Activated B cell treated with CpG ODN at 0.5 μM for 24 hours (primary cell): ENCODE measurements around the gene GALNT2. TPM values are rescaled to one million over a fixed set of nuclear protein-coding genes. Genes with fewer than 3 reads are reported as not detected.

Source experiments
- ATAC-seq: fragments of 200-7000 bp; cut with Tn5 transposase; one replicate; pipeline ENCODE4 v1.10.0; 2021; ENCODE audit warnings: low read depth, mild to moderate bottlenecking, moderate library complexity
- CTCF ChIA-PET: fragments of 350-600 bp; sonication (Branson Sonifier 250); formaldehyde crosslinking; loops from one replicate; lab custom pipeline; 2021; ENCODE audit warnings: antibody characterized with exemption; lab: Charles Lee
- POLR2A ChIA-PET: fragments of 350-600 bp; sonication (Branson Sonifier 250); formaldehyde crosslinking; loops from one replicate; lab custom pipeline; 2021; ENCODE audit warnings: antibody characterized with exemption; lab: Charles Lee
- DNase-seq: peaks from one replicate; pipeline ENCODE4 v3.0.0; 2022
- H3K27ac Mint-ChIP-seq: one replicate; pipeline ENCODE4 v1.8.0; 2020; ENCODE audit warnings: mixed read lengths
- H3K27me3 Mint-ChIP-seq: one replicate; pipeline ENCODE4 v1.8.0; 2021; ENCODE audit warnings: mixed read lengths
- H3K36me3 Mint-ChIP-seq: one replicate; pipeline ENCODE4 v1.8.0; 2021; ENCODE audit warnings: low read depth, mixed read lengths
- H3K4me1 Mint-ChIP-seq: one replicate; pipeline ENCODE4 v1.8.0; 2021; ENCODE audit warnings: mixed read lengths
- H3K4me3 Mint-ChIP-seq: one replicate; pipeline ENCODE4 v1.8.0; 2020; ENCODE audit warnings: mild to moderate bottlenecking, mixed read lengths
- H3K9me3 Mint-ChIP-seq: one replicate; pipeline ENCODE4 v1.8.0; 2020; ENCODE audit warnings: mixed read lengths
- intact Hi-C: fragments of 100-400 bp; cut with micrococcal nuclease; formaldehyde crosslinking; loops from one replicate; pipeline ENCODE4 v1.15.1; 2024
- total RNA-seq: library from RNA; stranded (reverse); gene quantifications from 2 replicates; pipeline ENCODE4 v1.2.3, GENCODE V29; 2022
- TF ChIP-seq, protein P1 (sequence below): fragments of 200-600 bp; IDR thresholded peaks from one replicate; pipeline ENCODE4 v1.8.0; 2022; ENCODE audit warnings: antibody characterized with exemption, mild to moderate bottlenecking

GALNT2 gene
- total RNA-seq, 1 donor from 2014 or later = 108 TPM

DNA sequence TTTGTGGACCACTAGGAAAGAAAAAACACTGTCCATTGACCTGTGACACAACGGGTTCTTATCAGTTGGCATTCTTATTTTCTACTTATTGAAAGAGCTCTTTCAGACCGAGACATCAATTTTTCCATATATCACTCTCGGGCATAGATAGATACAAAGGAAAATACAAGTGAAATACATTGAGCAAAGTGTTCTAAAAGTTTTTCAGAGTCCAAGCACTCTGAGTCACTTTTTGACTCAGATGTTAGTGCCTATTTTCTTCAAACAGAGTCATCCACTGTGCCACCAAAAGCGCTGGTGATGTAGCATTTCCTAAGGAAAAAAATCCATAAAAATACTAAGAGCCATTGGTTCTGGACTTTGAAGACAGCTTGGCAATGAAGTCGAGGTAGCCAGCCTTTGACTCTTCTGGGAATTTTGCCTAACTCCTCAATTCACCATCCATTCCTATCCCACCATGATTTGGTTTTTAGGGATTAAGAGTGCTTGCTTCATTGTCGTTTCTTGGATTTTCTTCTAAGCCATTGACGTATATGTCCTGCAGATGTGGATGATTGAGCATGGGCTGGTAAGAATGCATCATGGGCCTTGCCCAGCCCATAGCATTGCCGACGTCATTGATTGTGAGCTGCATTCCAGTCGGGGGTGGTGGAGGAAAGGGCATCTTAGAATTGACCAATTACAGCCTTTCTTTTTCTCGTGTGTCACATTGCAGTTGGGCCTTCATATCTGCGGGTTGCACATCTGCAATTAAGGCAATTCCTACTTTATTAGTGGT is 10.6 kb downstream of the GALNT2 start:
- Mint-ChIP-seq H3K27ac (peak overlapping the region; percentile 21), H3K4me3 (no peak overlapping the region), H3K9me3 (peaks cover 2% of the 10 kb centered on the region), H3K27me3 (no peaks in the 10 kb centered on the region), H3K36me3 (peaks cover 59% of the 10 kb centered on the region), H3K4me1 (peaks cover 48% of the 10 kb centered on the region)
- no peak for ATAC-seq
- DNase-seq = no peak
- intact Hi-C loops = no loop called here
- TF ChIP-seq, protein P1, sequence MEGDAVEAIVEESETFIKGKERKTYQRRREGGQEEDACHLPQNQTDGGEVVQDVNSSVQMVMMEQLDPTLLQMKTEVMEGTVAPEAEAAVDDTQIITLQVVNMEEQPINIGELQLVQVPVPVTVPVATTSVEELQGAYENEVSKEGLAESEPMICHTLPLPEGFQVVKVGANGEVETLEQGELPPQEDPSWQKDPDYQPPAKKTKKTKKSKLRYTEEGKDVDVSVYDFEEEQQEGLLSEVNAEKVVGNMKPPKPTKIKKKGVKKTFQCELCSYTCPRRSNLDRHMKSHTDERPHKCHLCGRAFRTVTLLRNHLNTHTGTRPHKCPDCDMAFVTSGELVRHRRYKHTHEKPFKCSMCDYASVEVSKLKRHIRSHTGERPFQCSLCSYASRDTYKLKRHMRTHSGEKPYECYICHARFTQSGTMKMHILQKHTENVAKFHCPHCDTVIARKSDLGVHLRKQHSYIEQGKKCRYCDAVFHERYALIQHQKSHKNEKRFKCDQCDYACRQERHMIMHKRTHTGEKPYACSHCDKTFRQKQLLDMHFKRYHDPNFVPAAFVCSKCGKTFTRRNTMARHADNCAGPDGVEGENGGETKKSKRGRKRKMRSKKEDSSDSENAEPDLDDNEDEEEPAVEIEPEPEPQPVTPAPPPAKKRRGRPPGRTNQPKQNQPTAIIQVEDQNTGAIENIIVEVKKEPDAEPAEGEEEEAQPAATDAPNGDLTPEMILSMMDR = no peak
- CTCF ChIA-PET = interaction anchor here (1.4 kb wide), 1 partner anchor 10 kb away, joined by 3 read pairs; no protein-coding TSS in a partner anchor
- POLR2A ChIA-PET = interaction anchor here (0.6 to 1.3 kb wide), 2 partner anchors 9 to 227 kb away, joined by 3 read pairs; no protein-coding TSS in a partner anchor

DNA sequence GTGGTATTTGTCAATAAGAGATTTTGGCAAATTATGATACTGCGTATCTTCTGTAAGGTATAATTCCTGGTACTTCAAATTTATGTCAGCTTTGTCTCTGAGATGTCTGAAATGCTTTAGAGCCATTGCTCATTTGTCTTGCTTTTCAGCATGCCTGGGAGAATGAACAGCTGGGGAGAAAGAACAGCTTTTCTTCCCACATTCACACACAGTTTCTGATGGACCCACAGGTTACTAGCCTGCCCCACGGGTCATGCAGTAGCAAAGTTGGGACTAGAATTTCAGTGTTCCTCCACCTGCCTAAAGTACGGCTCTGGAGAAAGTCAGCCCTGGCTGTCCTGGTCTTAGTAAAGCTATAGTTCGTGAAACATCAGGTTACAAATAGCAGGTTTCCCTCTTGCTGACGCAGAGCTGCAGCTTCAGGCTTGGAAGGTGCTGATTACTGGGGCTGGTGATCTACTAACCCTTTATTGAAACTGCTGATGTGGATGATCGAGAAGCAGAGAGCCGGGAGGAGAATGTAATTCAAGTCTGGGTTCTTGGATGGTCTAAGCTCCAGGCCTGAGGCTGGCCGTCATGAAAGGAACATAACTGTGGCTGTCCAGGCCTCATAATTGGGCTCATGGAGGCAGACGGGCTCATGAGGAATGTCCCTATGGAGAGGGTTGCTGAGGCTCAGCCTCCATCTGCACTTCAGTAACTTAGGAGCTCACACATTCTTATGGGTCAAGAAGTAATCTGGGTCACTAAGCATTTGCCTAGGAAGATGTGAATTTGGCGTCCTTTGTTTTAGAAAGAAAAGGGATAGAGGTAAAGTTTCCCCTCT is 12.4 kb downstream of the GALNT2 start:
- Mint-ChIP-seq H3K27me3 (no peaks in the 10 kb centered on the region), H3K4me3 (no peak overlapping the region), H3K27ac (no peak overlapping the region), H3K9me3 (peaks cover 3% of the 10 kb centered on the region), H3K36me3 (peaks cover 56% of the 10 kb centered on the region), H3K4me1 (peaks cover 42% of the 10 kb centered on the region)
- DNase-seq (no peak), ATAC-seq (no peak)
- intact Hi-C loops = no loop called here
- POLR2A ChIA-PET = no interaction called here
- CTCF ChIA-PET = interaction anchor here (1.4 kb wide), 1 partner anchor 8 kb away, joined by 3 read pairs; no protein-coding TSS in a partner anchor
- TF ChIP-seq, protein P1 = no peak

DNA sequence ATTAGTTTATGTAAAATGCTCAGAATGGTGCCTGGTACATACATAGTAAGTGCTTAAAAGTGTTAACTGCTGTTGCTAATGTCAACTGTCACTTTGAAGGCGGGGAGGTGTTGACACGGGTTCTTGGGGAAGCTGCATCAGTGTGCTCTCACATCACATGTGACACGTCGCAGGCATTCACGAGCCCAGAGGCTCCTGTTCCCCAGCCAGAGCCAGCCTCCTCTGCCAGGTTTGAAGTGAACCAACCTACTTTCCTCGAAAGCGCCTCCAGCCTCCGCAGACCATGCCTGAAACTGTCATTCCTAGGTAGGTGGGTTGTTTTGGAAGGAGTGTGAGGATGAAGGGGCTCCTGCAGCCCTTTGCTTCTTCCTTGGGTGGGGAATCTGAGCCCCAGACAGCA is 13.8 kb downstream of the GALNT2 start:
- intact Hi-C loops = no loop called here
- H3K27ac Mint-ChIP-seq = no peak overlapping the region
- DNase-seq (no peak), ATAC-seq (no peak)
- no peaks in the 10 kb centered on the region for H3K27me3 Mint-ChIP-seq
- CTCF ChIA-PET = no interaction called here
- POLR2A ChIA-PET = interaction anchor here (0.6 to 1.8 kb wide), 2 partner anchors 9 to 23 kb away, joined by 3 read pairs; no protein-coding TSS in a partner anchor
- TF ChIP-seq, protein P1 = no peak
- H3K9me3 Mint-ChIP-seq = peaks cover 3% of the 10 kb centered on the region
- H3K4me3 Mint-ChIP-seq = no peak overlapping the region
- H3K4me1 Mint-ChIP-seq = peaks cover 48% of the 10 kb centered on the region
- peaks cover 50% of the 10 kb centered on the region for H3K36me3 Mint-ChIP-seq

DNA sequence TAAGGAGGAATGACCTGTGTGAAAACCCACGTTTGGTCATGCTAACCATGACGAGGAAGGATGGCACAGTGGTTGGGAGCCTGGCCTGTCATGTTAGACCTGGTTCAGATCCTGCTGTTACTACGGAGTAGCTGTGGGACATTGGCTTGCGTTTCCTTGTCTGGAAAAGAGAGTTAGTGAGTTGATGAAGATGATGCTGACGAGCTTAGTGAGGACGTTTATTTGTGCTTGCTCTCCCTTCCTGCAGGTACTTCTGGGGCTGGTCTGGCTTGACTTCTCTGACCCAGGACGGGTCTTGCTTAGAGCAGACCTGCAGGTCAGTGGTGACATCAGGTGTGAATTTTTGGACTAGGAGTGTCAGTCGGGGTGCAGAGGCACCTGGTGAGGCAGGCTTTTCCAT is 14.7 kb downstream of the GALNT2 start:
- Mint-ChIP-seq H3K36me3 (peaks cover 42% of the 10 kb centered on the region), H3K27me3 (no peaks in the 10 kb centered on the region), H3K4me3 (no peak overlapping the region), H3K4me1 (peaks cover 48% of the 10 kb centered on the region), H3K9me3 (peaks cover 3% of the 10 kb centered on the region), H3K27ac (peak overlapping the region; percentile 43)
- ChIA-PET CTCF (no interaction called here), POLR2A (interaction anchor here (1.8 kb wide), 1 partner anchor 10 kb away, joined by 3 read pairs; no protein-coding TSS in a partner anchor)
- ATAC-seq (no peak), DNase-seq (no peak)
- intact Hi-C loops = no loop called here
- TF ChIP-seq, protein P1 = no peak

DNA sequence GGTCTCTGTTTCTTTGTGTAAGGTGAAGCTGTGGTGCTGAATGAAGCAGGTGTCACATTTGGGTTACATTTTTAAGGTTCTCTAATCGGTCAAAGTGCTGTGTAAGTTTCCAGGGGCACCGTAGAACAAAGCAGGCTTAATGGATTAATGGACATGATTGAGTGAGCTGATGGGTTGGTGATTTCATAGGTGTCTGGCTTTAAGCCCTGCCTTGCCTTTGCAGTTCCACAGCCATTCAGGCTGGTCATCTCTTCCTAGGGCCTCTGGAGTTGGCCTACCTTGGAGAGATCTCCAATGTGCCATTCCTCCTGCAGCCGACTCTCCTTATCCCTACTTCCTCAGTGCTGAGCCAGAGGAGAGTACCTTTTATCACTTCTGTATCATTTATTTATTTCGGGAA is 15.2 kb downstream of the GALNT2 start:
- CTCF ChIA-PET = no interaction called here
- TF ChIP-seq, protein P1 = no peak
- Mint-ChIP-seq H3K27ac (peak overlapping the region; percentile 70), H3K4me1 (peaks cover 48% of the 10 kb centered on the region), H3K36me3 (peaks cover 37% of the 10 kb centered on the region), H3K27me3 (no peaks in the 10 kb centered on the region), H3K9me3 (peaks cover 3% of the 10 kb centered on the region), H3K4me3 (no peak overlapping the region)
- DNase-seq = no peak
- intact Hi-C loops = no loop called here
- POLR2A ChIA-PET = interaction anchor here (0.9 to 1.8 kb wide), 2 partner anchors 10 kb away, joined by 3 to 6 read pairs; no protein-coding TSS in a partner anchor
- ATAC-seq = no peak
